Activated CD4-positive, alpha-beta memory T cell treated with anti-CD3 and anti-CD28 coated beads for 36 hours (primary cell): ENCODE measurements around the gene ZNF79. TPM values are rescaled to one million over a fixed set of nuclear protein-coding genes. Genes with fewer than 3 reads are reported as not detected.

ENCODE experiments used
- CTCF ChIA-PET: fragments of 350-600 bp; sonication (Branson Sonifier 250); formaldehyde crosslinking; loops from one replicate; lab custom pipeline; 2021; ENCODE audit warnings: antibody characterized with exemption, inconsistent platforms; lab: Charles Lee
- POLR2A ChIA-PET: fragments of 350-600 bp; sonication (Branson Sonifier 250); formaldehyde crosslinking; loops from one replicate; lab custom pipeline; 2021; ENCODE audit warnings: antibody characterized with exemption; lab: Charles Lee
- DNase-seq: peaks from one replicate; pipeline ENCODE4 v3.0.0-alpha.2; 2020
- H3K27ac Mint-ChIP-seq: one replicate; pipeline ENCODE4 v1.8.0; 2021; ENCODE audit warnings: mixed read lengths
- H3K27me3 Mint-ChIP-seq: one replicate; pipeline ENCODE4 v1.8.0; 2021; ENCODE audit warnings: mixed read lengths
- H3K36me3 Mint-ChIP-seq: one replicate; pipeline ENCODE4 v1.8.0; 2021; ENCODE audit warnings: mixed read lengths
- H3K4me1 Mint-ChIP-seq: one replicate; pipeline ENCODE4 v1.8.0; 2021; ENCODE audit warnings: low read depth, mixed read lengths
- H3K4me3 Mint-ChIP-seq: one replicate; pipeline ENCODE4 v1.8.0; 2021; ENCODE audit warnings: mild to moderate bottlenecking, mixed read lengths
- H3K9me3 Mint-ChIP-seq: one replicate; pipeline ENCODE4 v1.8.0; 2021; ENCODE audit warnings: mixed read lengths
- intact Hi-C: fragments of 100-400 bp; cut with micrococcal nuclease; formaldehyde crosslinking; loops from one replicate; pipeline ENCODE4 v1.15.1; 2023
- total RNA-seq, 2 experiments: library from RNA; stranded (reverse); gene quantifications; one replicate each; pipeline ENCODE4 v1.2.3, GENCODE V29; 2021

The ZNF79 gene
- total RNA-seq, result 1 to 10 TPM; 9.3 to 9.7 TPM

DNA sequence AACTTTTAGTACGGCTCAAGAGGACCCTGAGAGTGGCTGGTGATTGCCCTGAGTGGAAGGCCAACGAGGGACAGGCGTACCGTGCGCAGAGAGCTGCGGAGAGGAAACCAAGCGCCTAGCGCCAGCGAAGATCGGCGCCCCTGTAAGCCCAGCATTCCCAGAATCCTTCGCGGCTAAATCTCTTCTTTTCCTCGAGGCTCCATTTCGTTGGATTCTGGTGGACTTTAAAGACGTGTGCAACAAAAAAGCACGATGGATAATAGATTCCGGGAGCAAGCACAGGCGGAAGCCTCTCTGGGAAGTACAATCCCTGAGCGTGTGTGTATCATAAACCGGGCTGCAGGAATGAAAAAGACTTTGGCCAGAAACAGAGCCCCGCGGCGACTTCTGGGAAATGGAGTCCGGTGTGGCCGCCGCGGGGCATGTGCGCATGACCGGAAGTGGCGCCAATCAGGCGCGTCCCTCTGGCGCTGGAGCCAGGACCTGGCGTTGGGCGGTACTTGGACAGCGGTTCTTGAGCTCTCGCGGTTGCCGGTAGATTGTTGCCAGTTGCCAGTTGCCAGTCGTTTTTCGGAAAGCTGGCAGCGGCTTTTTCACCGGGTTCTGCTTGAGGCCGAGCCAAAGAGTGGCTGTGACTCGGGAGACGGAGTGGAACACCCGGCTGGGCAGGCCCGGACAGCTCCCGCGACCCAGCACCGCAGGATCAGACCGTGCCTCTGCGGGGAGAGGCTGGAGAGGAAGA is at the start of gene ZNF79:
Gene ZNF79 (plus strand): TSS at position 449 of the 742 bp plus-strand sequence. CDS start 406 bp downstream, outside the sequence.
- Mint-ChIP-seq H3K9me3 (no peaks in the 10 kb centered on the region), H3K4me1 (peaks cover 43% of the 10 kb centered on the region), H3K36me3 (peaks cover 22% of the 10 kb centered on the region), H3K27me3 (no peaks in the 10 kb centered on the region), H3K4me3 (peak within 1 kb of the TSS; percentile 98), H3K27ac (peak within 1 kb of the TSS; percentile 93)
- POLR2A ChIA-PET, result interaction anchor here (0.5 to 3.3 kb wide), 9 partner anchors 9 to 419 kb away, joined by 3 to 27 read pairs (median 5); partner anchors contain the start of genes LRSAM1, RPL12 and SLC2A8
- intact Hi-C loops, result loop anchor here (1.0 to 10.0 kb wide), 4 partner anchors 27 to 179 kb away; partner anchors contain the start of genes LRSAM1 and RPL12
- CTCF ChIA-PET, result interaction anchor here (0.7 to 2.1 kb wide), 6 partner anchors 27 to 311 kb away, joined by 3 to 6 read pairs (median 4); partner anchors contain the start of genes SLC2A8 and TOR2A
- DNase-seq, result peak; percentile 96

DNA sequence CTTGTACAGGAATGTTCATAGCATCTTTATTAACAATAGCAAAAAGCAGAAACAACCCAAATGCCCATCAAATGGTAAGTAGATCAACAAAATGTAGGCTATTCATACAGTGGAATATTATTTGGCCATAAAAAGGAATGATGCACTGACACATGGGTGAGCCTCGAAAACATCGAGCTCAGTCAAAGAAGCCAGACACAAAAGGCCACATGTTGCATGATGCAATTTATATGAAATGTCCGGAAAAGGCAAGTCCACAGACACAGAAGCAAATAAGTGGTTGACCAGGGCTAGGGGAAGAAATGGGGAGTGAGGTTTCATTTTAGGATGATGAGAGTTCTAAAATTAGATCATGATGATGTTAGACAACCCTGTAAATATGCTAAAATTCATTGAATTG is 43.7 kb upstream of the ZNF79 start:
- POLR2A ChIA-PET, result no interaction called here
- Mint-ChIP-seq H3K4me1 (no peaks in the 10 kb centered on the region), H3K27me3 (peaks cover 54% of the 10 kb centered on the region), H3K9me3 (peaks cover 8% of the 10 kb centered on the region), H3K36me3 (peaks cover 3% of the 10 kb centered on the region), H3K4me3 (no peak overlapping the region), H3K27ac (no peak overlapping the region)
- intact Hi-C loops, result no loop called here
- CTCF ChIA-PET, result no interaction called here
- no peak for DNase-seq

DNA sequence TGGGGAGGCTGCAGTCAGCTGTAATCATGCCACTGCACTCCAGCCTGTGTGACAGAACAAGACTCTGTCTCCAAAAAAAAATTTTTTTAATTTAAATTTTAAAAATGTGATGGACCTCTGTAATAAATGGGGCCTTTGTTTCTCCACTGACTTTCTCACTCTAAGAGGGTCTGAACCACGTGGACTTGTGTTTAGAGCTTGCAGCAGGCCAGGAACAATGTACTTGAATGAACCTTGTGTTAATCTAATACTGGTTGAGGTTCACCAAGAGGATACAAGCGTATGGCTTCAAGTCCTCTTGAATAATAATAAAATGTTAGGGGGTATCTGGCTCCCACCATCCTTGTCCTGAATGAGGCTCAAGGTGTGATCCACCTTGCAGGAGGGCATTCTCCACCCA is 41.6 kb upstream of the ZNF79 start:
- H3K36me3 Mint-ChIP-seq, result peaks cover 3% of the 10 kb centered on the region
- peaks cover 3% of the 10 kb centered on the region for H3K4me1 Mint-ChIP-seq
- no peak for DNase-seq
- intact Hi-C loops, result no loop called here
- peaks cover 8% of the 10 kb centered on the region for H3K9me3 Mint-ChIP-seq
- H3K4me3 Mint-ChIP-seq, result no peak overlapping the region
- H3K27ac Mint-ChIP-seq, result no peak overlapping the region
- POLR2A ChIA-PET, result no interaction called here
- CTCF ChIA-PET, result no interaction called here
- peaks cover 60% of the 10 kb centered on the region for H3K27me3 Mint-ChIP-seq

DNA sequence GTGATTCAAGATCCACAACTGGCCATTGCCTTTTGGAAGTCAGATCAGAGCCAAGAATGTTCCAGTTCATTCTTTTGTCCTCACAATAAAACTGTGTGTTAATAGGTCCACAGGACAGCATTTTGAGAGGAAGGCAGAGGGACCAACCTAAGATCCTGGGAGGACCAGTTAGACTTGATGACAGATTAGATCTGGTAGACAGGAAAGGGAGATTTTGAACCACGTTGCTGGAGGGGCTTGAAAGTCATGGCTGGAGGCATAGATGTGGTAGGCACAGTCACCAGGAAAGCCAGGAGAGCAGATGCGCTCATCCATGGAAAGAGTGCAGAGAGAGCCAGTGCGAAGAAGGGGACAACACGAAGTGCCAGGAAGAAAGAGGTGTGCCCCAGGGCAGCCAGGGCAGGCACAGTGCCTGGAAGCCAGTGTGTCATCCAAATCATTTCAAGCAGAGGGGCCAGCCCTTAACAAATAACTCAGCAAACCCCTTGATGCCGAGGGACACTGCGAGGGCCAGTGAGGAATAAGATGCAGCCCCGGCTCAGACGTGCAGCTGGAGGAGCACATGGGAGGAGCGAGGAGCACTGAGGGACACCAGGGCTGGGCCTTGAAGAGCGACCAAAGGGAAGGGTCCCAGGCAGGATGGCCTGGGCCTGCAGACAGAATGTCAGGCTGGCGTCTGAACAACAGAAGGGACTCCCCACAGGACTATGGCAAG is 40.0 kb upstream of the ZNF79 start:
- CTCF ChIA-PET, result interaction anchor here (0.6 to 1.2 kb wide), 2 partner anchors 545 to 985 kb away, joined by 3 read pairs; no protein-coding TSS in a partner anchor

DNA sequence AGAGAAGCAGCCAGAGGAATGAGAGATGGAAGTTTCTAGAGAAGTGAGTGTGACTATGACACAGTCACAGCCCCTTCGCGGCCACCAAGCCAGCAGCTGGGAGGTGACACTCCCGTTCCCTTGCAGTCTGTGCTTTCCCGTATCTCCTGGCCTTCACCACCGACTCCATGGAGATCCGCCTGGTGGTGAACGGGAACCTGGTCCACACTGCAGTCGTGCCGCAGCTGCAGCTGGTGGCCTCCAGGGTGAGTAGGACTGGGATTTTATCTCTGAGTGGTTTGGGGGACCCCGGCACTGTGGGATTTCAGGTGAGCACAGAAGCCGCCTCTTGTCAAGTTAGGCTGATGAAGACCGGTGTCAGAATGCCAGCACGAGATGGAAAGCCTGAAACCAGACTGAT is 39.3 kb upstream of the ZNF79 start:
- Mint-ChIP-seq H3K27ac (no peak overlapping the region), H3K36me3 (no peaks in the 10 kb centered on the region), H3K4me1 (peaks cover 24% of the 10 kb centered on the region), H3K9me3 (no peaks in the 10 kb centered on the region), H3K27me3 (peaks cover 54% of the 10 kb centered on the region), H3K4me3 (no peak overlapping the region)
- intact Hi-C loops, result no loop called here
- CTCF ChIA-PET, result interaction anchor here (0.6 to 1.2 kb wide), 2 partner anchors 546 to 986 kb away, joined by 3 read pairs; no protein-coding TSS in a partner anchor
- DNase-seq, result no peak
- POLR2A ChIA-PET, result no interaction called here

More for the DNA sequence above, 40.0 kb upstream of the ZNF79 start:
- Mint-ChIP-seq H3K27ac (no peak overlapping the region), H3K27me3 (peaks cover 55% of the 10 kb centered on the region), H3K4me3 (no peak overlapping the region), H3K9me3 (peaks cover 3% of the 10 kb centered on the region), H3K4me1 (peaks cover 18% of the 10 kb centered on the region), H3K36me3 (peaks cover 3% of the 10 kb centered on the region)
- no peak for DNase-seq
- POLR2A ChIA-PET, result no interaction called here
- intact Hi-C loops, result no loop called here

DNA sequence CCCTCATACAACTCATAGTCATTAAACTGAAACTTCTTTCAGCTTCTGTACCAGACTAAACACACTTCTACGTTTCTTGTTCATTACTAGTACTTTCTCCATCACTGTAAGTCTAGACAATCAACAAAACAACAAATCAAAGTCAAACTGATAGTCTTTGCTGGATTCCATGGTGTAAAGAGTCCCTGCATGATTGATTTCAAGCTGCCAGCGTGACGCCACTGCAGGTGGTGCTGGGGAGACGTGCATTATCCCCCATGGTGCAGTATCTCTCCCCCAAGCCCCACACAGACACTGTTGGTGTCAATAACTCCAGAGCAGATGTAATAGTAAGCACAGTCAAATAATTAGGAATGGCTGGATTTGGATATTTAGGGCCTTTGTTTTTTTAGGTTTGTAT is 37.9 kb upstream of the ZNF79 start:
- H3K27me3 Mint-ChIP-seq, result peaks cover 58% of the 10 kb centered on the region
- no peaks in the 10 kb centered on the region for H3K9me3 Mint-ChIP-seq
- H3K27ac Mint-ChIP-seq, result no peak overlapping the region
- peaks cover 30% of the 10 kb centered on the region for H3K4me1 Mint-ChIP-seq
- H3K36me3 Mint-ChIP-seq, result no peaks in the 10 kb centered on the region
- ChIA-PET POLR2A (no interaction called here), CTCF (interaction anchor here (0.9 kb wide), 1 partner anchor 445 kb away, joined by 3 read pairs; no protein-coding TSS in a partner anchor)
- no peak overlapping the region for H3K4me3 Mint-ChIP-seq
- intact Hi-C loops, result no loop called here
- DNase-seq, result no peak

DNA sequence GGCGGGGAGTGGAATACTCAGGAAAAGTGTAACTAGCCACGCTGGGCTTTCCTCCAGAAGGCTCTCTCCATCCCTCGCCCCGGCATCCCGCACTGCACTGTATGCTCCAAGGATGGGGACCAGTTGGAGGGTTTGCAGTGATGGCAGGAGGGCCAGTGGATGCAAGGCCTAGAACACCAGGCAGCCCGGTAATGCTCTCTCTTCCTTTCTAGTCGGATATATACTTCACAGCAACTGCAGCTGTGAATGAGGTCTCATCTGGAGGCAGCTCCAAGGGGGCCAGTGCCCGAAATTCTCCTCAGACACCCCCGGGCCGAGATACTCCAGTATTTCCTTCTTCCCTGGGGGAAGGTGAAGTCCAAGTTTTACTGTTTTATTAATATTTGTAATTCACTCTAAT is 37.2 kb upstream of the ZNF79 start:
- no peak for DNase-seq
- Mint-ChIP-seq H3K27me3 (peaks cover 58% of the 10 kb centered on the region), H3K9me3 (no peaks in the 10 kb centered on the region), H3K4me3 (no peak overlapping the region), H3K27ac (no peak overlapping the region), H3K36me3 (no peaks in the 10 kb centered on the region), H3K4me1 (peaks cover 30% of the 10 kb centered on the region)
- ChIA-PET CTCF (no interaction called here), POLR2A (interaction anchor here (2.6 kb wide), 1 partner anchor 36 kb away, joined by 8 read pairs; no protein-coding TSS in a partner anchor)
- intact Hi-C loops, result no loop called here

DNA sequence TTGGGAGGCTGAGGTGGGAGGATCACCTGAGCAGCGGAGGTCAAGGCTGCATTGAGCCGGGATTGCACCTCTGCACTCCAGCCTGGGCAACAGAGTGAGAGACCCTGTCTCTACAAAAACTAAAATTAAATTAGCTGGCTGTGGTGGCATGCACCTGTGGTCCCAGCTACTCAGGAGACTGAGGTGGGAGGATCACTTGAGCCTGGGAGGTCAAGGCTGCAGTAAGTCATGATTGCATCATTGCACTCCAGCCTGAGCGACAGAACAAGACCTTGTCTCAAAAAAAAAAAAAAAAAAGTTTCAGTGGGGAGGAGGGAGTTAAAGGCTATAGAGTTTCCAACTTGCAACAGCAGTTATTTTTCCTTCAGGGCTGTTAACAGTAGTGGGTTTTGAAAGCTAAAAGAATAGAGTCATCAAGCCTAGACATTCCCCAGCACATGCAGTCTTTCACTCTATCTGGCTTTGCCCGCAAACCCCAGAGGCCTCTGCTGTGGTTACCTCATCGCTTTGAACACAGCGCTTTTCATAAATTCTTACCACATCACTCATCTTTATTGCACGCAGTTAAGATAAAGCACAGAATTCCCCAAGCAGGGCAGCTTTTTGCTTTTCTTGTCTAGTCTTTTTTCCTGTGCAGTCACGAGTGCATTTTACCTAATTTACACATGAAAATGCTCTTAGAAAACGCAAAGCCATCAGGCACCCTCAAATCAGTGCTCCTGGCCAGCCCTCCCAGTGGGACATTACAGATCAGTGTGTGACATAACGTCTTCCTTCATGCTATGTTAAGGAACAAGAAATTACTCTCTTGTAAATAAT is 35.9 kb upstream of the ZNF79 start:
- Mint-ChIP-seq H3K9me3 (no peaks in the 10 kb centered on the region), H3K36me3 (no peaks in the 10 kb centered on the region), H3K27ac (peak overlapping the region; percentile 70), H3K4me3 (peak overlapping the region; percentile 38), H3K4me1 (peaks cover 30% of the 10 kb centered on the region), H3K27me3 (peaks cover 62% of the 10 kb centered on the region)
- CTCF ChIA-PET, result interaction anchor here (1.0 to 2.8 kb wide), 5 partner anchors 9 to 173 kb away, joined by 3 to 8 read pairs (median 4); partner anchors contain the start of genes SLC2A8 and ZNF79
- intact Hi-C loops, result loop anchor here (1.0 to 2.0 kb wide), 5 partner anchors 8 to 402 kb away; partner anchors contain the start of genes LRSAM1 and RPL12
- POLR2A ChIA-PET, result interaction anchor here (0.6 to 2.6 kb wide), 10 partner anchors 8 to 163 kb away, joined by 3 to 12 read pairs (median 3); partner anchors contain the start of genes LRSAM1, RPL12 and SLC2A8
- peak; percentile 94 for DNase-seq

DNA sequence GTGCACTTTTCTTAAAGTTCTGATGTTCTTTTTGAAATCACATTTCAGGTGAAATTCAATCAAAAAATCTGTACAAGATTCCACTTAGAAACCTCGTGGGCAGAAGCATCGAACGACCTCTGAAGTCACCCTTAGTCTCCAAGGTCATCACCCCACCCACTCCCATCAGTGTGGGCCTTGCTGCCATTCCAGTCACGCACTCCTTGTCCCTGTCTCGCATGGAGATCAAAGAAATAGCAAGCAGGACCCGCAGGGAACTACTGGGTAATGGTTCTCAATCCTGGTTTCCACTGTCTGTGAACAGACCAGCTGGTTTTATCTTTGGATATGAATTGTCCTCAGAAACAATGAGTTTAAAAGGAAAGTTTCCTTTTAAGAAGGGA is 35.3 kb upstream of the ZNF79 start:
- ChIA-PET POLR2A (interaction anchor here (0.6 to 2.6 kb wide), 9 partner anchors 8 to 105 kb away, joined by 3 to 12 read pairs (median 4); partner anchors contain the start of genes LRSAM1, RPL12 and SLC2A8), CTCF (interaction anchor here (1.0 to 2.8 kb wide), 5 partner anchors 8 to 174 kb away, joined by 3 to 8 read pairs (median 4); partner anchors contain the start of genes SLC2A8 and ZNF79)
- peak; percentile 19 for DNase-seq
- intact Hi-C loops, result loop anchor here (1.0 to 2.0 kb wide), 5 partner anchors 7 to 403 kb away; partner anchors contain the start of genes LRSAM1 and RPL12
- no peaks in the 10 kb centered on the region for H3K36me3 Mint-ChIP-seq
- peaks cover 30% of the 10 kb centered on the region for H3K4me1 Mint-ChIP-seq
- peak overlapping the region; percentile 70 for H3K27ac Mint-ChIP-seq
- H3K4me3 Mint-ChIP-seq, result peak overlapping the region; percentile 38
- peaks cover 63% of the 10 kb centered on the region for H3K27me3 Mint-ChIP-seq
- no peaks in the 10 kb centered on the region for H3K9me3 Mint-ChIP-seq

DNA sequence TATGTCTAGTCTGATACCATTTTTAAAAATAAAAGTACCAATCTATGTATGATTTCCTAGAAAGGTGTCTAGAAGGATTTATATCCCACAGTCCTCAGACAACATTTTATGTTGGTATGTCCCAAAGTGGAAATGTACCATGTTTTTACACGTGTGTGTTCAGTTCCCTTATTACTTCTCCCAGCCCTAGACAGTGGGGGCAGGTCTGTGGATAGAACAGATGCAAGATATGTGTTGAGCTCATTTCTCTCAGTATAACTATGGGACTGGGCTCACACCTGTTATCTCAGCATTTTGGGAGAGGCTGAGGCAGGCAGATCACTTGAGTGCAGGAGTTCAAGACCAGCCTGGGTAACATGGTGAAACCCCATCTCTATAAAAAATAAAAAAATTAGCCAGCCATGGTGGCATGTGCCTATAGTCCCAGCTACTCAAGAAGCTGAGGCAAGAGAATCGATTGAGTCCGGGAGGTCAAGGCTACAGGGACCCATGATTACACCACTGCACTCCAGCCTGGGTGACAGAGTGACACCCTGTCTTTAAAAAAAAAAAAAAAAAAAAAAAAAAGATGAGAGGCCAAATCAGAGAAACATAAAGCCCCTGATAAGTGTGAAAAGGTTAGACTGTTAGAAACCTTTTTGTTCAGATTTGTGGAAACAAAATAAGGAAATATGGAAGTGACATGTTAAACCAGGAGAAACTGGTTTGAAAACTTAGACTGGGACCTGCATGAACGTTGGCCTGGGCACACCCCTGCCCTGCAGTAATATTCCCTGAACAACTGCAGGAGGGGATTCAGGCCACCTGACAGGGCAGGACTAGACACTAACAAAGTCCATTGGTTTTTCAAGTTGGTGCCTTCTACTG is 34.6 kb upstream of the ZNF79 start:
- peaks cover 57% of the 10 kb centered on the region for H3K27me3 Mint-ChIP-seq
- no peaks in the 10 kb centered on the region for H3K36me3 Mint-ChIP-seq
- DNase-seq, result no peak
- CTCF ChIA-PET, result interaction anchor here (1.5 to 2.8 kb wide), 2 partner anchors 8 to 29 kb away, joined by 4 to 8 read pairs; partner anchors contain the start of gene SLC2A8
- peaks cover 30% of the 10 kb centered on the region for H3K4me1 Mint-ChIP-seq
- intact Hi-C loops, result loop anchor here (2.0 kb wide), 1 partner anchor 61 kb away; the partner anchor contains the start of genes LRSAM1 and RPL12
- POLR2A ChIA-PET, result interaction anchor here (1.0 to 2.6 kb wide), 3 partner anchors 34 to 62 kb away, joined by 4 to 12 read pairs (median 8); partner anchors contain the start of genes LRSAM1 and RPL12
- no peak overlapping the region for H3K27ac Mint-ChIP-seq
- no peaks in the 10 kb centered on the region for H3K9me3 Mint-ChIP-seq
- no peak overlapping the region for H3K4me3 Mint-ChIP-seq
